Thyroid gland (tissue), 4 donors: ENCODE data around the gene EFL1. TPM values are rescaled to one million over a fixed set of nuclear protein-coding genes. Genes with fewer than 3 reads are reported as not detected.
"Not testable (repeated sequence)": the region's sequence is repeated elsewhere in the genome, so short reads cannot be mapped to it uniquely, and the experiment has no call there.

Experiments used
- DNase-seq, 2 donors: peaks; one replicate each; pipeline ENCODE4 v3.0.0-alpha.2; 2019
- H3K27ac ChIP-seq, 3 donors: fragments of 200-600 bp; sonication (generic); 1 replicate in 2 of 3; 2 replicates in 1 of 3; pipeline ENCODE4 v1.5.1; 2016 to 2019; ENCODE audit warnings: mild to moderate bottlenecking in 1 of 3, moderate library complexity in 1 of 3
- H3K27me3 ChIP-seq: fragments of 200-600 bp; sonication (generic); one replicate; pipeline ENCODE4 v1.5.1; 2019
- H3K36me3 ChIP-seq, 2 donors: fragments of 200-600 bp; sonication (generic); one replicate each; pipeline ENCODE4 v1.5.1; 2016 to 2019
- H3K4me1 ChIP-seq, 2 donors: fragments of 200-600 bp; sonication (generic); one replicate each; pipeline ENCODE4 v1.5.1; 2017 to 2019
- H3K4me3 ChIP-seq, 3 donors: fragments of 200-600 bp; sonication (generic); replicated peaks in 1 of 3; 1 replicate in 2 of 3; 2 replicates in 1 of 3; pipeline ENCODE4 v1.5.1; 2016; ENCODE audit warnings: mild to moderate bottlenecking in 1 of 3
- H3K9me3 ChIP-seq: fragments of 200-600 bp; sonication (generic); one replicate; pipeline ENCODE4 v1.5.1; 2017
- CTCF ChIP-seq, 6 experiments: fragments of 200-600 bp in 3 of 6; fragments of 450-650 bp in 3 of 6; sonication (generic) in 3 of 6; IDR thresholded peaks; one replicate each; pipeline ENCODE4 v1.5.1; 2016 to 2019; ENCODE audit warnings: antibody characterized with exemption in 6 of 6, mild to moderate bottlenecking in 2 of 6, inconsistent platforms in 1 of 6, moderate library complexity in 1 of 6
- POLR2A ChIP-seq, 2 donors: fragments of 450-650 bp; IDR thresholded peaks; one replicate each; pipeline ENCODE4 v1.6.1; 2017; ENCODE audit warnings: antibody characterized with exemption in 2 of 2, mild to moderate bottlenecking in 2 of 2, moderate library complexity in 1 of 2
- WGBS, 2 donors: methylation state at CpG; one replicate each; pipeline ENCODE4 v1.1.5; 2017; 5-methylcytosine and 5-hydroxymethylcytosine counted together
- intact Hi-C: fragments of 100-400 bp; cut with DNase I; formaldehyde crosslinking; loops from one replicate; pipeline ENCODE4 v1.15.1; 2023
- total RNA-seq, 4 donors: library from RNA; depleted of rRNA; stranded (reverse); fragments of >200 nt; gene quantifications; one replicate each; pipeline ENCODE4 v1.2.3, GENCODE V29; 2016

EFL1 gene
- total RNA-seq, 4 donors from 2014 or later = 10.3 to 29.8 (median 17.5) TPM

DNA sequence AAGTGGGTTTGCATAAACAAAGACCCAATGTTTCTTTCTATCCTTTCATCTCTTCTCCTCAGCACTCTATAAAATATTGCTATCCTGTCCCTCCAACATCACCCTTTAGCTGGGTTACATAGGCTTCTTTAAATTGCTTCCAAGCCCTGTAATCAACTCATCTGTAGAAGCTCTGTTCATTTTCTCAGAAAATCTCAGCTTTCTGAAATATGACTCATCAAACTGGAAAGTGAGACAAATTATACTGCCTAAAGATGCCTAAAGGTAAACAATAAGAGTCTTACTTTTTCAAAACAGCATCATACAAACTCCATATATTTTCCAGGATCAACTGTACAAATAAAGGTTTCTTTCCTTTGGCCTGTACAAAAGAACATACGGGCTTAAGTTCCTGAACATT, 33.8 kb downstream of the EFL1 start:
- no peak overlapping the region for H3K27ac ChIP-seq
- intact Hi-C loops = no loop called here
- H3K9me3 ChIP-seq = no peaks in the 10 kb centered on the region
- no peak for DNase-seq
- H3K36me3 ChIP-seq = no peaks in the 10 kb centered on the region
- H3K27me3 ChIP-seq = no peaks in the 10 kb centered on the region
- no peak overlapping the region for H3K4me3 ChIP-seq
- no peaks in the 10 kb centered on the region for H3K4me1 ChIP-seq
- TF ChIP-seq CTCF (IDR thresholded peaks at IDR 0.05) (no peak), POLR2A (IDR thresholded peaks at IDR 0.05) (no peak)
- WGBS, 2 donors = 94 to 96% methylated on average over 1 of the region's 1 CpG

- intact Hi-C loops, H3K27ac ChIP-seq, H3K27me3 ChIP-seq, H3K9me3 ChIP-seq, H3K4me1 ChIP-seq, H3K36me3 ChIP-seq, H3K4me3 ChIP-seq: not testable (repeated sequence)
- DNase-seq = peak; percentile 65 to 70
- WGBS, 2 donors = 73 to 79% methylated on average over 2 of the region's 2 CpGs
- peak in 3 of 6 experiments; percentile 7 to 35 (median 25) for TF ChIP-seq CTCF (IDR thresholded peaks at IDR 0.05)
These were observed 41.0 kb downstream of the EFL1 start for GRCh38 chr15:82221535-82221934.

- H3K27ac ChIP-seq, intact Hi-C loops, H3K27me3 ChIP-seq, H3K9me3 ChIP-seq, H3K36me3 ChIP-seq, H3K4me1 ChIP-seq, DNase-seq, H3K4me3 ChIP-seq: not testable (repeated sequence)
- WGBS, 2 donors = 87 to 95% methylated on average over 2 of the region's 2 CpGs
These were observed 46.4 kb downstream of the EFL1 start for GRCh38 chr15:82216092-82216491.

DNA sequence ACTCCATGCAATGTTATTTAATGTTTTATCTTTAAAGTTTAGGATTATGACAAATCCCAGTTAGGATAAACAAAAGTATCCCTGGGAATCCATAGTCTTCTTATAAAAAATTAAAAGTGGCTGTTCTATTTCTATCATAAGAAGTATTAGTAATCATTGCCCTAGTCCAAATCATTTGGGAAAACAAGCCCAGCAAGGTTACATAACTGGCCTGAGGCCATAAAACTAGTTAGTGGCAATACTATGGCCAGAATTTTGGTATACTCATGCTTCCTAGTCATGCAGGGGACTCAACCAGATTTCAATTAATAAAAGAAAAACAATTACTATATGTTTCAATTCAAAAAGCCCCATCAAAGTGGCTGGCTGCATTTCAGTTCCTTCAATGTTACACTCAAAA, 50.3 kb downstream of the EFL1 start:
- H3K9me3 ChIP-seq, DNase-seq, H3K4me1 ChIP-seq, H3K4me3 ChIP-seq, H3K27ac ChIP-seq, H3K27me3 ChIP-seq, H3K36me3 ChIP-seq, intact Hi-C loops: not testable (repeated sequence)

DNA sequence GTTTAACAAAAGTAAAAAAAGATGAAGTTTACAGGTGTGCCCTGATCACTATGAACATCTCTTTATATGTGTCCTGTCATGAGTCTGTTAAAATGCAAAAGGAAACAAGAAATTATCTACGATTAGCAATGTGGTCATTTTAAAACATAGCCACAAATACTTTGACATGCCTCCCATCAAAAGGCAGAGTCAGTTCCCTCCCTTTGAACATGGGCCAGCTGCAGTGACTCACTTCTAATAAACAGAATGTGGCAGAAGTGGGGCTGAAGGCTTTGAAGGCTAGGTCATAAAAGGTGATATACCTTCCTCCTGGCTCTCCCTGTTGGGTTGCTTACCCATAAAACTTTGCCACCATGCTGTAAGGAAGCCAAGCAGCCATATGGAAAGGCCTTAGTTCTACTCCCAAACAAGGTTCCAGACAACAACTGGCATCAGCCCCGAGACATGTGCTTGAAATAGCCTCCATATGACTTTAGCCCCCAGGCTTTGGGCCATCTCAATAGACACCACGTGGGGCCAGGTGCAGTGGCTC, 52.4 kb downstream of the EFL1 start:
- H3K4me1 ChIP-seq, H3K4me3 ChIP-seq, H3K27ac ChIP-seq, DNase-seq, H3K27me3 ChIP-seq, H3K9me3 ChIP-seq, H3K36me3 ChIP-seq, intact Hi-C loops: not testable (repeated sequence)
- 85 to 89% methylated on average over 1 to 3 of the region's 3 CpGs for WGBS, 2 donors

- not testable (repeated sequence) for H3K4me3 ChIP-seq, H3K36me3 ChIP-seq, DNase-seq, H3K27me3 ChIP-seq, H3K9me3 ChIP-seq, H3K4me1 ChIP-seq, H3K27ac ChIP-seq
- intact Hi-C loops = loop anchor here (10.0 kb wide), 1 partner anchor 730 kb away; no protein-coding TSS in a partner anchor
- 83 to 85% methylated on average over 2 of the region's 2 CpGs for WGBS, 2 donors
These were observed 58.0 kb downstream of the EFL1 start for GRCh38 chr15:82204575-82204974.

GRCh38 chr15:82197733-82198594, 64.6 kb downstream of the EFL1 start:
- no peaks in the 10 kb centered on the region for H3K27me3 ChIP-seq
- no peak overlapping the region for H3K4me3 ChIP-seq
- peak; percentile 37 to 83 (median 70) for TF ChIP-seq CTCF (IDR thresholded peaks at IDR 0.05)
- no peak for TF ChIP-seq POLR2A (IDR thresholded peaks at IDR 0.05)
- H3K4me1 ChIP-seq = no peaks in the 10 kb centered on the region
- intact Hi-C loops = loop anchor here (5.0 kb wide), 1 partner anchor 91 kb away; no protein-coding TSS in a partner anchor
- no peaks in the 10 kb centered on the region for H3K36me3 ChIP-seq
- 29 to 32% methylated on average over 7 to 8 of the region's 8 CpGs for WGBS, 2 donors
- no peaks in the 10 kb centered on the region for H3K9me3 ChIP-seq
- DNase-seq = peak; percentile 59 to 70
- no peak overlapping the region for H3K27ac ChIP-seq
